Amniotic stem cell (primary cell): ENCODE data around the gene SYPL2.

Experiments
- DNase-seq: peaks from one replicate; lab custom pipeline; 2025; lab: John Stamatoyannopoulos, UW

SYPL2 gene

GRCh38 chr1:109516872-109517271 is 50.5 kb downstream of the SYPL2 start:
- DNase-seq, result no peak

GRCh38 chr1:109517337-109517736 is 51.0 kb downstream of the SYPL2 start:
- no peak for DNase-seq

- DNase-seq, result no peak
These were observed 54.9 kb downstream of the SYPL2 start for GRCh38 chr1:109521002-109521951.

- DNase-seq, result no peak
These were observed 55.7 kb downstream of the SYPL2 start for GRCh38 chr1:109522026-109522425.

GRCh38 chr1:109523706-109524105 is 57.4 kb downstream of the SYPL2 start:
- no peak for DNase-seq

GRCh38 chr1:109527098-109527811 is 60.9 kb downstream of the SYPL2 start:
- no peak for DNase-seq

- no peak for DNase-seq
These were observed 61.7 kb downstream of the SYPL2 start for GRCh38 chr1:109527846-109528695.

- no peak for DNase-seq
These were observed 62.4 kb downstream of the SYPL2 start for GRCh38 chr1:109528712-109529111.

GRCh38 chr1:109529881-109530456 is 63.6 kb downstream of the SYPL2 start:
- no peak for DNase-seq

- DNase-seq, result no peak
These were observed 64.2 kb downstream of the SYPL2 start for GRCh38 chr1:109530457-109531087.

GRCh38 chr1:109531380-109531779 is 65.0 kb downstream of the SYPL2 start:
- DNase-seq, result no peak
